Right ventricle myocardium inferior (tissue), 1 donor: ENCODE results near the gene PACSIN3. TPM values are rescaled to one million over a fixed set of nuclear protein-coding genes. Genes with fewer than 3 reads are reported as not detected.
"Not testable (repeated sequence)": the region's sequence is repeated elsewhere in the genome, so short reads cannot be mapped to it uniquely, and the experiment has no call there.

Experiments
- ATAC-seq: fragments of 200-7000 bp; cut with Tn5 transposase; one replicate; pipeline ENCODE4 v1.9.1; 2020; ENCODE audit warnings: mild to moderate bottlenecking, moderate library complexity
- DNase-seq: peaks from one replicate; pipeline ENCODE4 v3.0.0; 2021; ENCODE audit errors: missing footprints
- intact Hi-C: fragments of 100-400 bp; cut with DNase I; formaldehyde crosslinking; loops from one replicate; pipeline ENCODE4 v1.11.0; 2022
- total RNA-seq: library from RNA; stranded (reverse); fragmentation: NEBNext Ultra II Directional; extraction: Animal tissue kit (Norgen Biotek cat#: 25700); gene quantifications from one replicate; pipeline ENCODE4 v1.2.1, GENCODE V29; 2021
- donor health status: DM: no; HTN: yes; CAD: no; lungs with severe emphysema.

Gene PACSIN3
- total RNA-seq, 1 donor from 2014 or later = 177 TPM

DNA sequence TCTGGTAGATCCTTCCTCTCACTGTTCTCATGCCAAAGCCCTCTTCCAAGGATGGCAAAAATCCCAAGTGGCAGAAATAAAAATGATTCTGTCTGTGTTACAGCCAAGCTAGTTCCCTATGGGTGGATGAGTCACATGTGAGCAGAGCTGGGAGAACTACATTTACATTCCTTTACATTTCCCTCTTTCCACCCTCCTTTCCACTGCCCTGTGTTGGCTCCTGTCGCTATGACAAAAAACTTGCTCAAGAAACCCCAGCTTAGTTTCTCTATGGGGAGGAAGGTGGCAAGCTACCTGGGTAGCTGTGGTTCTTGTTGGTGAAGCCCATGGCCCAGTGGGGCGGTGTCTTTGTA lies 18.4 kb upstream of the PACSIN3 start:
- intact Hi-C loops = no loop called here
- no peak for DNase-seq

DNA sequence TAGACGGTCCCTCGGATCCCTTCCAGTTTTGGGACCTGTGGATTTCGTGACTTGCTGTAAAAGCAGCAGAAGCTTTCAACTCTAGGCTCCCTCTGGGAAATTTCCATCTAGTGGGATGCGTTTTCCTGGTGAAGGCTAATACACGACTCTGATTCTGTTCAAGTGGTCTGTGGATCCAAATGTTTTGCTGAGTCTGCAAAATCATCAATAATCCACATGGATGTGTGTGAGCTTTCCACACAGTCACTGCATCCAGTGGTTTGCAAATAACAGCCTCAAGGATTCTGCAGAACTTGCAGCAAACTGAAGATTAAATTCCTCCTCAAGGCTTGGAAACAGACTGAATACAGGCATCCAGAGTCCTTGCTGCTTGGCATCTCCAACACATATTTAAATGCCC lies 16.3 kb upstream of the PACSIN3 start:
- intact Hi-C loops = no loop called here
- DNase-seq (no peak), ATAC-seq (no peak)

More for the DNA sequence above, 18.4 kb upstream of the PACSIN3 start:
- ATAC-seq = no peak

DNA sequence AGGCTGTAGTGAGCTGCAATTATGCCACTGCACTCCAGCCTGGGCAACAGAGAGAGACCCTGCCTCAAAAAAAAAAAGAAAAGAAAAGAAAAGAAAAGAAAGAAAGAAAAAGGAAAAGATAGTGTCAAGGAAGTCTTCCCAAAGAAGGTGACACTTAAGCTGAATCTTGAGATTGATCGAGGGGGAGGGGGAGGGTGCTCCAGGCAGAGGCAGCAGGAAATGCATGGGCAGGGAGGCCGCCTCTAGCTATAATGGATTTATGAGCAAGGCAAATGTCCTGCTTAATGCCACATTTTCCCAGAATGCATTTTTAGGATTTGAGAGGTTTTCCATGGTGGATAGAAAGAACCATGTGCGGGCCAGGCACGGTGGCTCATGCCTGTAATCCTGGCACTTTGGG lies 14.8 kb upstream of the PACSIN3 start:
- intact Hi-C loops = no loop called here
- DNase-seq (no peak), ATAC-seq (no peak)

DNA sequence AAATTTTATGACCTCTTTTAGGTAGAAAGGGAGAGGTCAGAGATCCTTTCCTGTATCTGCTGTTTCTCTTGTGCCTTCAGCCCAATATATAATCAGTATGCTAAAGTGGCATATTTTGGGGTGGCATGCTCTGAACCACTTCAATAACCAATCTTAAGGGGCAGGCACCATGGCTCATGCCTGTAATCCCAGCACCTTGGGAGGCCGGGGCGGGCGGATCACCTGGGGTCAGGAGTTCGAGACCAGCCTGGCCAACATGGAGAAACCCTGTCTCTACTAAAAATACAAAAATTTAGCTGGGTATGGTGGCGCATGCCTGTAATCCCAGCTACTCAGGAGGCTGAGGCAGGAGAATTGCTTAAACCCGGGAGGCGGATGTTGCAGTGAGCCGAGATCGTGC lies 11.9 kb upstream of the PACSIN3 start:
- DNase-seq, intact Hi-C loops, ATAC-seq: not testable (repeated sequence)

DNA sequence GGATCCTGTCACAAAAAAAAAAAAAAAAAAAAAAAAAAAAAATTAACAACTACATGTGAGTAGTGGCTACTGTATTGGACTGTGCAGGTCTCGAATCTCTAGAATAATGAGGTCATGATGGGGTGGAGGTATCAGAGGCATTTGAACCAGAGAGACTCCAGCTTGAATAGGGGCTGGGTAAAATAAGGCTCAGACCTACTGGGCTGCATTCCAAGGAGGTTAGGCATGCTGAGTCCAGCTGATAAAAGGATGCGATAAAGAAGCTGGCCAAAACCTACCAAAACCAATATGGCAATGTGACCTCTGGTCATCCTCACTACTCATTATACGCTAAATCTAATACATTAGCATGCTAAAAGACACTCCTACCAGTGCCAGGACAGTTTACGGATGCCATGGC lies 5.9 kb upstream of the PACSIN3 start:
- ATAC-seq = no peak
- intact Hi-C loops = no loop called here
- no peak for DNase-seq

DNA sequence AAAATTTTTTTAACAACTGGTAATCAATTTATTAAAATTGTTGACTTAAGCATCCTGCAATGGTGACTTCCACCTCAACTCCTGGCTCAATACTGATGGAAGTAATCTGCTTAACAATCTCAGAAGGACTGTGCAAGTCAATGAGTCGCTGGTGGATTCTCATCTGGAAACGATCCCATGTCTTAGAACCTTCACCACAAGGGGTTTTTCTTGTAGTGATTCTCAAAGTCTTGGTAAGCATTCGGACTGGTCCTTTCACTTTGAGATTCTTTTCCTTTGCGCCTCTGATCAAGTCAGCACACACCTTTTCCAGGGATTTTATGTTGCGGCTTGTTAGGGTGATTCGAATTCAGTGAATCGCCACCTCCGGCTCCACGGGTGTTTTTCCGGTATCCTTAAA lies 4.9 kb upstream of the PACSIN3 start:
- DNase-seq, ATAC-seq, intact Hi-C loops: not testable (repeated sequence)

DNA sequence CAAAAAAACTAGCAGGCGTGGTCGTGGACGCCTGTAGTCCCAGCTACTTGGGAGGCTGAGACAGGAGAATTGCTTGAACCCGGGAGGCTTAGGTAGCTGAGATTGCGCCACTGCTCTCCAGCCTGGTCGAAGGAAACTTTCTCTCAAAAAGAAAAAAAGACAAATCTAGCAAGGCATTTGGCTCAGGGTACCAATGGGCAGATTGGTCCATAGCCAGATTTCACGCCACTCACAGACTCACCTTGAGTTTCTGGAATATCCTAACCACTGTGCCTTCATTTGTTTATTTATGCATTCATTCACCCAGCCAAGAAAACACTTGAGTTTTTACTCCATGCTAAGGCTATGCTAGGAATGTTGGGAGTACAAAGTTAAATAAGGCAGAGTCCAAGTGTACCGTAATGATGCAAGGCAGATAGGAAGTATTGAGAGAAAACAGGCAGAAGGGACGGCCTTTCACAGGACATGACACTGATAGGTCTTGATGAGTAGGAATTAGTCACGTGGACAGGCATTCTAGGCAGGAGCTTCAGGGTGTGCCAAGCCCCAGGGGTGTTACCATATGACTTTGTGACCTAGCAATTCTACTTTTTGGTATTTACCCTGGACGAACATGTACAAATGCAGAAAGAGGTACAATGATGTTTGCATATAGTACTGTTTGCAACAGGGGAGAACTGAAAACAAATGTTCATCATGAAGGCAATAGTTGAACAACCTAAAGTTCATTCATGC lies 3.0 kb upstream of the PACSIN3 start:
- DNase-seq = no peak
- intact Hi-C loops = no loop called here
- no peak for ATAC-seq

DNA sequence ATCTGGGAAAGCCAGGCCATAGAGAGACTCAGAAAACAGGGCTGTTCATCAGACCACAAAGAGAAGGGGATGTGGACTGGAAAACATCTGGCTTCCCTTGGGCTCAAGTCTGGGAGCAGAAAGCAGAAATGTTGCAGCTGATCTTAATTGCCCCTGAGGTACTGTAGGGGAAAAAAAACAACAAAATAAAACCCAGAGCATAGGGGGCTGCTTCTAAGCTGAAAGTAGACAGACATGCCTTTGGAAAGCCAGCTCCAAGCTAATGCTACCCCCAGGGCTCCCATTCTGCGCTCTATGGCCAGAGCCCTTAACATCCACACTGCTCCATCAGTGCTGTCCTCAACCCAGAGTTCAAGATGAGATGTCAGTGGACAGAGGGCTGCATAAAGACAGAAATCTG lies 2.0 kb upstream of the PACSIN3 start:
- DNase-seq = no peak
- no peak for ATAC-seq
- intact Hi-C loops = no loop called here

DNA sequence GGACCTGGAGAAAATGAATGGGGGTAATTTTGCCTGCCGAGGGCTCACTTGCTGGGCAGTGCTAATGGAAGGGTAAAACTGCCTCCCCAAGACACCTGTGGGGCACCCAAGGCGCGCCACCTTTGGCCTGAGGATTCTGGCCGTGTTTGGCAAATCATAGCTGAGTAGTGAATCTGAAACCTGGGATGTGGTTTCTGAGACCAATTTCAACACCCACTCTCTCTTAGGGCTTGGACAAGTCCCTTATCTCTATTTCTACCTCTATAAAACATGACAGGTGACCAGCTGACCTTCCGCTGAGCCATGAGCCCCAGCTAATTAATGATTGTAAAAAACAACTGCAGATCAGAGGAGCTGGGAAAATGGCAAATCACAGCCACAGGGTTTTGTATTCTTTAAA lies 1.5 kb upstream of the PACSIN3 start:
- ATAC-seq = no peak
- intact Hi-C loops = loop anchor here (2.0 kb wide), 2 partner anchors 27 to 61 kb away; partner anchors contain the start of genes ACP2 and DDB2
- no peak for DNase-seq

DNA sequence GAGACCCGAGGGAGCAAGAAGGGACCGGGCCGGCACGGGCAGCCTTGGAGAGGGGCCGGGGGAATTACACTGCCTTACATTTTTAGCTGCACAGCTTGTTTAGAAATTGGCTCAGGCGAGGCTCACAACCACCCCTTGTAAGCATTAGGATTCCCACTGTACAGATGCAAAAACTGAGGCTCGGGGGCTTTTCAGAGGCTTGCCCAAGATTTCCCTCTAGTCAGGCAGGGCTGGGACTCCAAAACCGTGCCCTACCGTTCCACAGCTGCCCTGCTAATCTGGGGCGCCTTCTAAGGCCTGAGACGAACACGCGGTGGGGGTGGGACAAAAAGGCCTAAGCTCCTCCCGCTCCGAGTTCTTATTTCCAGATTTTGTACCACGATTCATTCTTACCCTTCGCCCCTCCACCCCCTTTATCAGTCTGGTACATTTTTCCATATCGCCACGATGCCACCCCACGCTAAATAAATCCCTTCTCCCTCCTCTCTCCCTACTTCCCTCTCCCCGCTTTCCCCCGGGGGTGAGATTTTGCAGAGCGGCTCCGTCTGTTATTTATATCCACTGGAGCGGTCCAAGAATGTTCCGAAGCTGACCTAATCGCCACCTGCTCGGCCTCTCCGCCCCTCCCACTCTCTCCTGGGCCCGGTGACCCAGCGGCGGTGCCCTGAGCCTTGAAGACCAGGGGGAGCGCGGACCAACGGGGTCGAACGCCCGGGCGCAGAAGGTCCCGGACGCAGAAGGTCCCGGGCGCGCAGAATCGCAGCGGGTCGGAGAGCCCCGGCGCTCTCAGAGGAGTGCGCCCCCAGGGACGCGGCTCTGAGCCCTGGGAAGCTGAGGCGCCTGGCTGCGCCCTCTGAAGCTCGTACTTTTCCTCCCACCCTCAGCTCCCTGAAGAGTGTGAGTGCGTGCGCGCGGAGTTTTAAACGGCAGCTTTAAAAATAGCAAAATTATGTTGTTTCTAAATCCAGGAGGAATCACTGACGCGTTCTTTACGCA lies 764 bp upstream of the PACSIN3 start:
- intact Hi-C loops = loop anchor here (2.0 kb wide), 2 partner anchors 28 to 62 kb away; partner anchors contain the start of genes ACP2 and DDB2

DNA sequence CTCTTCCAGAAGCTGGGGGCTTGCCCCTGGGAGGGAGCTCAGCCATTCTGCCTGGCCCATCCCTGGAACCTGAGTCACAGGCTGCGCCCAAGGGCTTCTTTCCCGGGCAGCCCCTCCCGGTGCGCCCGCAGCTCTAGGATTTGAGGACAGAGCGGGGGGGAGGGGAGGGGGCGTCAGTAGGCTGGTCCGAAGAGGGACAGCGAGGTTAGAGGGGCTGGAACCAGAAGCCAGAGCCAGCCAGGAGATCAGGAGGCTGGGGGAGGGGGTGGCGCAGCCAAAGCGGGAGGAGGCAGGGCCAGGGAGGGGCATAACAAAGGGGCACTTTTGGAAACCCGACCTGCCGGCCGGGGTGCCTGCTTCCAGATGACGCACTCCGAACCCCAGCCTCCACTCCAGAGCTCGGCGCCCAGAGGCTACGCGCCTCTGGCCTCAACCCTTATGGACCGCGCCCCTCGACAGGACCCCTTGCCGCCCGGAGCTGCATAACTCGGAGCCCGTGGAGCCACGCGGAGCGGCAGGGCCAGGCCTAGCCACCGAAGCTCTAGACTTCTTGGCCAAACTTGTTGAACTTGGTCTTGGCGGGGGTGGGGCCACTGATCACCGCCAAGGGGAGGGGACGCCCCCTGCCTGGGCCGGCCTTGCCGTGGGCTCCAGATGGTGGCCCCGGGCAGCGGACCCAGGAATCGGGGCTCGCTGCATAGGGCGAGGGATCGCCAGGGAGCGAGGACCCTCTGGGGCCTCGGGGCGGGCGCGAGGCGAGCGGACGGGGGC lies 744 bp downstream of the PACSIN3 start:
- peak; percentile 75 for DNase-seq
- intact Hi-C loops = loop anchor here (2.0 kb wide), 2 partner anchors 29 to 63 kb away; partner anchors contain the start of genes ACP2 and DDB2
- peak; percentile 45 for ATAC-seq

More for the DNA sequence above, 764 bp upstream of the PACSIN3 start:
- DNase-seq (peak; percentile 85), ATAC-seq (peak; percentile 62)

DNA sequence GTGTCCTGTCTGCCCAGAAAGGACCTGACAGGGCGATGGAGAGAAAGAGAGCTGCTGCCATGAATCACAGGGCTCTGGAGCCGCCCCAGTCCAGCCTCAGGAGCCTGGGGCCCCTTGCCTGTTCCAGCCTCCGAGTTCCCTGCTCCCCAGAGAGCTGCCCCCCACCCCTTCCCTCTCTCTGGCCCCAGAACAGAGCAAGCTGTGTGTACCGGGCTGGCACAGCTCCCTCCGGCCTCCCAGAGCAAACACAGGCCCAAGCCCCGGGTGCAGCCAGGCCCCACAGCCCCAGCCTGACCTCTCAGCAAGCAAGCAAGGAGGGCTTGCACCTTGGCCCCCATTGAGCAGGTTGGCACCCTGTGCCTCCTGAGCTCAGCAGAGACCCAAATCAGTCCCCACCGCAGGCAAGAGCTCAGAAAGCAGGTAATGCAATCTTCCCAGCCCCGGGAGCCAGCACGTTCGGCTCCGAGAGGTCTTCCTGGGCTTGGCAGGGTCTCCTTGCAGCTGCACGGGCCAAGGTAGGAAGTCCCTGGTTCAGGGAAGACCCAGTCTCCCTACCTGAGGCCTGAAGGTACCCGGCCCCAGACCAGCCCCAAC lies 1.4 kb downstream of the PACSIN3 start:
- ATAC-seq = no peak
- DNase-seq = no peak
- intact Hi-C loops = no loop called here

DNA sequence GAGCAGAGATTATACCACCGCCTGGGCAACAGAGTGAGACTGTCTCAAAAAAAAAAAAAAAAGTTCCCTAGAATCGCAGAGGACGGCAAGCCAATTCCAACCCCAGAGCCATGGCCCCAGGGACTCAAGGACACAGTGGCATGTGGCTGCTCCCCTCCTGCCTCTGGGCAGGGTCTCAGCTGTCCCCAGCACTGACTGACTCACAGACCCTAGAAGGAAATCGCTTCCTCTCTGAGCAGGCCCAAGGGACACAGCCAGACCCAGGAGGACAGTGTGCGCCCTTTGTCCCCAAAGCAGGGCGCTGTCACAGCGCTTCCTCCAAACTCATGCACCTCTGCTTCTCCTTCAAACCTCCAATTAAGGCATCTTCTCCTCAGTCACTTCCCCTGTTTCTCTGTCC lies 2.3 kb downstream of the PACSIN3 start:
- ATAC-seq (no peak), DNase-seq (no peak)
- intact Hi-C loops = no loop called here

DNA sequence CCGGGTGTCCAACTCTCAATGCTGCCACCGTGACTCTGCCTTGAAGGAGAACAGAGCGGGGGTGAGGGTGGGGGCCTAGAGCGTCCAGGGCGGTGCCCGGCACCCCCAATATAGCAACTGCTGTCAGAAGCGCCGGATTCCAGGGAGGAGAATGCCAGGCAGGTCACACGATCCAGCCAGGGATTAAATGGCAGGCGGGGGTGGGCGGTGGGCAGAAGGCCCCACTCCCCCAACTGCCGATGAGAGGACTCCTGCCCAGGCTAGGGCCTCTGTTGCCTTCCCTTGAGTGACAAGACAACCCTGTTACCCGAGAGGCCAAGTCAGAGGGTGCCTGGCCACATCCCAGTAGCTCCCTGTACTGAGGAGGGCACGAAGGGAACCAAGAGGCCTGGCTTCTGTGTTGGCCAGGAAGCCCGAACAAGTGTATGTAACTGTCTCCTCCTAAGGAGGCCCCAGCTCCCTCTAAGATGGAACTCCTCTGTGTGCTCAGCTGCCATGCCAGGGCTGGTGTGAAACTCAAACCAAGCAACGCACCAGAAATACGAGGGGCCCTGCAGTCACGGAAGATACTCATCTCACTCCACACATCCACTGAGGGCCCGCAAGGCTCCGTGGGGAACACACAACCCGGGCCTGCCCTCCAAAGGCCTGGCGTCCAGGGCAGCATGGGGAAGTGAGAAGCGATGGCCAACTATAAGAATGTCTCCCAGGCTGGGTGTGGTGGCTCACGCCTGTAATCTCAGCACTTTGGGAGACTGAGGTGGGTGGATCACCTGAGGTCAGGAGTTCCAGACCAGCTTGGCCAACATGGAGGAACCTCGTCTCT lies 3.0 kb downstream of the PACSIN3 start:
- intact Hi-C loops = no loop called here
- DNase-seq (no peak), ATAC-seq (no peak)

DNA sequence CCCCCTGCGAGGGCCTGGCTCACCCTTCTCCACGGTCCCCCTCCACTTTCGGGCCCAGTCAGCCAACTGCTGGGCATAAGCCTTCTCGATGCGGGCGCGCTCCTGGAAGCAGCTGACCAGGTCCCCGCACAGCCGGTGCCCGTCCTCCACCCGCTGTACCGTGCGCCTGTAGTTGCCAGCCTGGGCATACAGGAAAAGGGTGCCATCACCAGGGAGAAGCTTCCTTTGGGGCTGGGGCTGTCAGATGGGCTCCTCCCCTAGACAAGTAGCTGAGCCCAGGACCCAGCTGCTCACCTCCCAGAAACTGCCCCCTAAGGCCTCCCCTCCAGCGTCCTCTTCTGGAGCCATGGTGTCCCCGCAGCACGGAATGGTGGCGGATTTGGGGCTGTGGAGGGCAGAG lies 3.9 kb downstream of the PACSIN3 start:
- no peak for DNase-seq
- ATAC-seq = no peak
- intact Hi-C loops = no loop called here

DNA sequence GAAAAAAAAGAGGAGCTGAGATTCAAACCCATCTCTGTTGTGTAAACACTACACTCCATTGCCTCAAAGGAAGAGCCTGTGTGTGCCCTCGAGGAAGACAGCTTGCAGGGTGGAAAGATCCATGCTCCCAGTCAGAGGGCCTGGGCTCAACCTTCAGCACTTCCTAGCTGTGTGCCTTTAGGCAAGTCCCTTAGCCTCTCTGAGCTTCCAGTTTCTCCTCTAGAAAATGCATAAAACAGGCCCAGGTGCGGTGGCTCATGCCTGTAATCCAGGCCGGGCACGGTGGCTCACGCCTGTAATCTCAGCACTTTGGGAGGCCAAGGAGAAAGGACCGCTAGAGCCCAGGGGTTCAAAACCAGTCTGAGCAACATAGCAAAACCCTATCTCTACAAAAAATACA lies 5.0 kb downstream of the PACSIN3 start:
- DNase-seq = no peak
- intact Hi-C loops = no loop called here
- ATAC-seq = no peak

DNA sequence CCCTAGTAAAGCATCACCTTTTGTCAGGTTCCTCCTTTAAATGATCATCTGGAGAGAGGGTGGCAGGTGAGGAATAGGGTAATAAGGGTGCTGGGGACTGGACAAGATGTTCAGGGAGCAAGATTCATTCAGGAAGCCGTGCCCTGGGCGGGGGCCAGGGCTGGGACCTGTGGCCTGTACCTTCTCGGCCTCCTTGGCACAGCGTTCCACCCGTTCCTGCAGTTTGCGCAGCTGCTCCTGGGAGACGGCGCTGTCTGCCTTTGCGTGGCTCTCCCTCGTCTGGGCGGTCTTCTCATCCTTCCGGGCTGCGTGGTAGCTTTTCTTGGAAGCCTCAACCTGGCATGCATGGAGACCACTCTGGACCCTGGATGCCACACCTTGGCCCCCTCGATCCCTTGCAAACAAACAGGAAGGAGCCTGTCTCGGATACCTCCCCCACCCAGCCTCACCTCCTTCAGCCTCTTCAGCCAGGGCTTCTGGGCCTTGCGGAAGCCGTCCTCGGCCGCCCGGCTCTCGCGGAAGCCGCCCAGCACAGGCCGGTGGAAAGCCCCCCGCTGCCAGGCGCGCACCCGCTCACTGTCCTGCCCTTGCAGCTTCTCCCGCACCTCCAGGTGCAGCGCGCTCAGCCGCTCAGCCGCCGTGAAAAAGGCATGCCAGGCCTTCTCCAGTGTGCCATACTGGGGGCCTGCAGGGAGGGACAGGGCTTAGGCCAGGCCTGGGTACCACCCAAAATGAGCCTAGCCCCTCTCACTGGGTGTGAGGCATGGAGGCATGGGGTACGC lies 6.0 kb downstream of the PACSIN3 start:
- ATAC-seq = no peak
- no peak for DNase-seq
- intact Hi-C loops = no loop called here
